Measurements from ENCODE around the gene USP4. TPM values are rescaled to one million over a fixed set of nuclear protein-coding genes. Genes with fewer than 3 reads are reported as not detected.

The USP4 gene
- total RNA-seq, 1 donor from 2014 or later: 21.0 TPM

DNA sequence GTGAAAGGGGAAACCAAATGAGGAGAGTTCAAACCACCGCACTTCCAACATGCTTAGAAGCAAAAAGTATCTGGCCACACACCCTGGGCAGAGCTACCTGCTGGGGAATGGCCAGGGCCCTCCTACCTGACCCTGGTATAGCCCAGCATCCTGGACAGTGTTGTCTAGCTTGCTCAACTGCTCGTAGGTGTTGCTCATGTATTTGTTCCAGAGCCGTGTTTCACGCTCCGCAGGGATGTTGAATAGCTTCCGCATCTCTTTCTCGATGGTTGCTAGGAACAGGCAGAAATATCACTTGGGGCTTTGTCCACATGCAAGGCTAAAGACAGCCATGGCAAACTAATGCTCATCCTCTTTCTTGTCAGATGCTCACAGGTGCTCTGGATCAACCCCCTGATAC is 15.1 kb downstream of the USP4 start:
- no peak overlapping the region for H3K4me2 ChIP-seq
- H3K4me1 Mint-ChIP-seq: no peaks in the 10 kb centered on the region
- no peaks in the 10 kb centered on the region for H3F3A ChIP-seq (ENCODE audit: low read depth)
- H3K36me3 Mint-ChIP-seq: peaks cover 36% of the 10 kb centered on the region
- no peak overlapping the region for H3K27ac Mint-ChIP-seq
- no peaks in the 10 kb centered on the region for H3K4me1 ChIP-seq
- H2AFZ ChIP-seq (replicated peaks): no peak overlapping the region
- H4K20me1 ChIP-seq (ENCODE audit: low read depth): no peaks in the 10 kb centered on the region
- H3K27ac ChIP-seq: no peak overlapping the region
- no peaks in the 10 kb centered on the region for H3K79me2 ChIP-seq (ENCODE audit: low read depth)
- TF ChIP-seq, protein P1, sequence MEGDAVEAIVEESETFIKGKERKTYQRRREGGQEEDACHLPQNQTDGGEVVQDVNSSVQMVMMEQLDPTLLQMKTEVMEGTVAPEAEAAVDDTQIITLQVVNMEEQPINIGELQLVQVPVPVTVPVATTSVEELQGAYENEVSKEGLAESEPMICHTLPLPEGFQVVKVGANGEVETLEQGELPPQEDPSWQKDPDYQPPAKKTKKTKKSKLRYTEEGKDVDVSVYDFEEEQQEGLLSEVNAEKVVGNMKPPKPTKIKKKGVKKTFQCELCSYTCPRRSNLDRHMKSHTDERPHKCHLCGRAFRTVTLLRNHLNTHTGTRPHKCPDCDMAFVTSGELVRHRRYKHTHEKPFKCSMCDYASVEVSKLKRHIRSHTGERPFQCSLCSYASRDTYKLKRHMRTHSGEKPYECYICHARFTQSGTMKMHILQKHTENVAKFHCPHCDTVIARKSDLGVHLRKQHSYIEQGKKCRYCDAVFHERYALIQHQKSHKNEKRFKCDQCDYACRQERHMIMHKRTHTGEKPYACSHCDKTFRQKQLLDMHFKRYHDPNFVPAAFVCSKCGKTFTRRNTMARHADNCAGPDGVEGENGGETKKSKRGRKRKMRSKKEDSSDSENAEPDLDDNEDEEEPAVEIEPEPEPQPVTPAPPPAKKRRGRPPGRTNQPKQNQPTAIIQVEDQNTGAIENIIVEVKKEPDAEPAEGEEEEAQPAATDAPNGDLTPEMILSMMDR (IDR thresholded peaks at IDR 0.05): no peak
- TF ChIP-seq EZH2 (IDR thresholded peaks at IDR 0.05) (no peak), EZH2phosphoT487 (IDR thresholded peaks at IDR 0.05) (no peak)
- H3K36me3 ChIP-seq: no peaks in the 10 kb centered on the region
- DNase-seq (ENCODE audit: low spot score): no peak
- H3K9ac ChIP-seq: no peak overlapping the region
- no peak overlapping the region for H3K4me3 Mint-ChIP-seq
- no peaks in the 10 kb centered on the region for H3K9me3 Mint-ChIP-seq
- no peaks in the 10 kb centered on the region for H3K9me3 ChIP-seq (ENCODE audit: low read depth)
- no peaks in the 10 kb centered on the region for H3K27me3 Mint-ChIP-seq (ENCODE audit: insufficient read depth, low read depth)
- H3K27me3 ChIP-seq: no peaks in the 10 kb centered on the region
- no peak overlapping the region for H3K4me3 ChIP-seq

DNA sequence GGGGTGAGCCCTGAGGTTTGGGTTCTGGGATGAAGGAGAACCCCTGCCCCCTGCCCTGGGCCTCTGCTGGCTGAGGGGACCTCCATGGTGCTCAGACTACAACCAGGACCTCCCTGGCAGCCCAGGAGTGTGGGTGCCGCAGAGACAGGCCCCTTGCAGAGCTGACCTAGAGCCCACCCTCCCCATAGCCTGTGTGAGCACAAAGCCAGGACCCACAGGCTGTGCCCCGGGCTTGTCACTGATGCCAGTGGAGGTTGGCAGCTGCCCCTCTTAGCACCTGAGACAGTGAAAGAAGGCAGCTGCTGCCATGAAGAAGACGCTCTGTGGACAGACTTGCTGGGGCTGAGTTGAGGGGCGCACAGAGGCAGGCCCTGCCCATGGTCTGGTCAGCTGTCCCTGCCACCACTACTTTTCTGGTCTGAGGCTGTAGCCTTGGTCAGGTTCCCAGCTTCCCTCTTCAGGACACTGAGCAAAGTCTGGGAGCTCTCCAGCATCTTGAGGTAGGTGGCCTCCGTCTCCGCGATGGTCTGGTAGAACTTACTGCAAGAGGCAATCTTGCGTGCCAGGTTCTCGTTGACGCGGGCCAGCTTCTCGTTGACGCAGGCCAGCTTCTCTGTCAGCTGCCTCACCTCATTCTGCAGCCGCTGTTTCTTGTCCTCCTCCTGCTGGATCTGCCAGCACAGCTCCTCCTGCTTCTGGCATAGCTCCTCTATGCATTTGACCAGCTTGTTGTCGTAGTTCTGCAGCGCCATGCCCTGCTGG is 23.0 kb downstream of the USP4 start:
- Mint-ChIP-seq H3K36me3 (peaks cover 14% of the 10 kb centered on the region), H3K27me3 (ENCODE audit: insufficient read depth, low read depth) (no peaks in the 10 kb centered on the region), H3K4me1 (no peaks in the 10 kb centered on the region), H3K4me3 (no peak overlapping the region), H3K27ac (no peak overlapping the region), H3K9me3 (no peaks in the 10 kb centered on the region)
- no peaks in the 10 kb centered on the region for H3K9me3 ChIP-seq (ENCODE audit: low read depth)
- TF ChIP-seq EZH2 (IDR thresholded peaks at IDR 0.05) (no peak), EZH2phosphoT487 (IDR thresholded peaks at IDR 0.05) (no peak)
- TF ChIP-seq, protein P1 (IDR thresholded peaks at IDR 0.05): no peak
- H2AFZ ChIP-seq (replicated peaks): no peak overlapping the region
- no peaks in the 10 kb centered on the region for H3F3A ChIP-seq (ENCODE audit: low read depth)
- no peaks in the 10 kb centered on the region for H3K27me3 ChIP-seq
- H3K36me3 ChIP-seq: no peaks in the 10 kb centered on the region
- no peak overlapping the region for H3K4me3 ChIP-seq
- no peaks in the 10 kb centered on the region for H3K4me1 ChIP-seq
- H3K4me2 ChIP-seq: no peak overlapping the region
- H4K20me1 ChIP-seq (ENCODE audit: low read depth): no peaks in the 10 kb centered on the region
- no peak overlapping the region for H3K27ac ChIP-seq
- no peak for DNase-seq (ENCODE audit: low spot score)
- H3K9ac ChIP-seq: no peak overlapping the region
- H3K79me2 ChIP-seq (ENCODE audit: low read depth): no peaks in the 10 kb centered on the region

DNA sequence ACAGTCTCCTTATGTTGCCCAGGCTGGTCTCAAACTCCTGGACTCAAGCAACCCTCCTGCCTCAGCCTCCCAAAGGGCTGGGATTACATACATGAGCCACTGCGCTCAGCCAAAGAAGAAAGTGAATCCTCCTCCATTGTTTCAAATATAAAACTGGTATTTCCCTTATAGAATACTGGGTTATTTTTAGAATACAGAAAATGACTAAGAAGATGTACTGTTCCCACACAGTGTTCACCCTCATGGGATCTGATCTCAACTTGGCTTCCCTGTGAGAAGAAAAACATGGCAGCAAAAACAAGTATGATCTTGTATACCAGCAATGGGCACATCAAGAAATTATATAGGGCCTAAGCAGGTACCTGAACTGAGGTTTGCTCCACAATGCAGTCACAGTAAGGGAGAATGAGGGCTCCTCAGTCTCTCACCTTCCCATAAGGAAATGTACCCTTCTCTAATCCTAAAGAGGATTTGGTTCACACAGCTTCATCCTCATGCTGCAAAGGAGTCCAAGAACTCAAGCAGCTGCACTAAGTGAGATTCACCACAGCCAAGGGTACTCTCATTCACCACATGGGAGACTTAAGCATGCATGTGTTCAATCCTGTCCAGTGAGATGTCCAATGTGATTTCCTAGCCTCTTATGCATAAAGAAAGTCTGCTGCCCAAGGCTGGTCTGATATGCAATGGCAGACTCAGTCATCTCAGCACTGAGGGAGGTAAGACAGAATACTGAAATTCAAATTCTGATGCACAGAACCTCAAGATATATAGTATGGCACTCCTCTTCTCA is 25.8 kb downstream of the USP4 start:
- H3K9me3 ChIP-seq (ENCODE audit: low read depth): no peaks in the 10 kb centered on the region
- H4K20me1 ChIP-seq (ENCODE audit: low read depth): no peaks in the 10 kb centered on the region
- H3K9me3 Mint-ChIP-seq: no peaks in the 10 kb centered on the region
- no peak overlapping the region for H3K9ac ChIP-seq
- H3K27ac Mint-ChIP-seq: no peak overlapping the region
- no peaks in the 10 kb centered on the region for H3F3A ChIP-seq (ENCODE audit: low read depth)
- no peaks in the 10 kb centered on the region for H3K27me3 Mint-ChIP-seq (ENCODE audit: insufficient read depth, low read depth)
- H3K27me3 ChIP-seq: no peaks in the 10 kb centered on the region
- no peaks in the 10 kb centered on the region for H3K4me1 ChIP-seq
- DNase-seq (ENCODE audit: low spot score): no peak
- no peak overlapping the region for H2AFZ ChIP-seq (replicated peaks)
- H3K36me3 ChIP-seq: no peaks in the 10 kb centered on the region
- no peak overlapping the region for H3K4me3 ChIP-seq
- H3K36me3 Mint-ChIP-seq: peaks cover 21% of the 10 kb centered on the region
- no peaks in the 10 kb centered on the region for H3K4me1 Mint-ChIP-seq
- no peak overlapping the region for H3K4me3 Mint-ChIP-seq
- no peak for TF ChIP-seq EZH2phosphoT487 (IDR thresholded peaks at IDR 0.05)
- TF ChIP-seq EZH2 (IDR thresholded peaks at IDR 0.05): no peak
- TF ChIP-seq, protein P1 (IDR thresholded peaks at IDR 0.05): no peak
- H3K4me2 ChIP-seq: no peak overlapping the region
- no peaks in the 10 kb centered on the region for H3K79me2 ChIP-seq (ENCODE audit: low read depth)
- H3K27ac ChIP-seq: no peak overlapping the region
